GM19239 (cell line): ENCODE results near the gene TMEM74B.
"Not testable (repeated sequence)": the region's sequence is repeated elsewhere in the genome, so short reads cannot be mapped to it uniquely, and the experiment has no call there.

Source experiments
- DNase-seq: peaks from one replicate; pipeline ENCODE4 v3.0.0; 2011; ENCODE audit warnings: low spot score; ENCODE audit not compliant: insufficient read length
- FAIRE-seq: peaks from 2 replicates; lab custom pipeline; 2011; peaks lifted over from hg19 to GRCh38; lab: Jason Lieb, UNC

TMEM74B gene

DNA sequence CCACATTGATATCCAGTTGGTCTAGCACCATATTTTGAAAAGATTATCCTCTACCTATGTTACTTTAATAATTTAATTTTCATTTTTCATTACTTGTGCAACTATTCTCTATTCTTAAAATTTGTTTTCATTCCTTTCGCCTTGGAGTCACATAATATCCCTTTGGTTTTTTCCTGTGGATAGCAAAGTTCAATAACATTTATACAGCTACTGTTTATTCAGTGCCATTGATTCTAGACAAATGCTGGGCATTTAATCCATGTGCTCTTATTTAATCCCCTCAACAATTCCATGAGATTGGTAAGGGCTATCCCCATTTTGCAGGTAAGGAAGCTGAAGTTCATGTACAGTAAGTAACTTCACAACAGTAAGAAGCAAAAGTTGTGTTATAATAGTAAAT, 33.8 kb downstream of the TMEM74B start:
- no peak for FAIRE-seq

DNA sequence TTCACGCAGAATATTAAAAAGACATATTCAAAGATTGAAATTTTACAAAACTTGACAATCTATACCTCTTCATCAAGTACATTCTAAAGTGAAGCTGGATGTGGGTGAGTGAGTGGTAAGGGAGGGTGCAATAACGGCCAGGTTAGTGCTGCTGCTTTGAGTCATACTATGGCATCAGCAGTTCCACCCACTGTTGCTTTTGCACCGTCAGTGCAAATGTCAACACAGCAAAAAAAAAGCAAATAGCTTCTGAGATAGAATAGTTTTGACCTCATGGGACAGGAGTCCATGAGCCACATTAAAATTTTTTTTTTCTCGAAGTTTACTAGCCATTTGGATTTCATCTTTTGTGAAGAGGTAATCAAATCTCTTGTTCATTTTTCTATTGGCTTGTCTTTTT, 34.6 kb downstream of the TMEM74B start:
- no peak for DNase-seq
- FAIRE-seq = no peak

More for the DNA sequence above, 33.8 kb downstream of the TMEM74B start:
- DNase-seq = no peak

- not testable (repeated sequence) for DNase-seq, FAIRE-seq
These were observed 35.0 kb downstream of the TMEM74B start for GRCh38 chr20:1149812-1150211.

GRCh38 chr20:1146957-1147356, 37.8 kb downstream of the TMEM74B start:
- DNase-seq (no peak), FAIRE-seq (no peak)

GRCh38 chr20:1144401-1145172, 40.2 kb downstream of the TMEM74B start:
- no peak for FAIRE-seq

DNA sequence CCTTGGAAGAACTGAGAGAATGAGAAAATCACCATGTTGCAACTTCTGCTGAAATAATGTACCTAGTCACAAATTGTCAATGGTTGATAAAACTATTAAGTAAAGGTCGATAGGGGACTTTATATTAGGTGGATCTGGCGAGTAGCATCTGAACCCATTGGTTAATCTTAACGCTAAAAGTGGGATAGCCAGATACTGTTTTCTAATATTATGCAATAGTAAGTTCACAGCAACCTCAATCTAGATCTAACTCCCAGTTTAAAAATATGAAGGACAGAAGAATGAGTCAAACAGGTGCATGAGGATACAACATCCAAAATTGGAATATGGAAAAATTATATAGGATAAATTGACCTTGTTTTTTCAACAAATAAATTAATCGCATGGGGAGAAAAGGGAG, 47.5 kb downstream of the TMEM74B start:
- no peak for DNase-seq
- no peak for FAIRE-seq

More at GRCh38 chr20:1144401-1145172, 40.2 kb downstream of the TMEM74B start:
- DNase-seq = no peak

DNA sequence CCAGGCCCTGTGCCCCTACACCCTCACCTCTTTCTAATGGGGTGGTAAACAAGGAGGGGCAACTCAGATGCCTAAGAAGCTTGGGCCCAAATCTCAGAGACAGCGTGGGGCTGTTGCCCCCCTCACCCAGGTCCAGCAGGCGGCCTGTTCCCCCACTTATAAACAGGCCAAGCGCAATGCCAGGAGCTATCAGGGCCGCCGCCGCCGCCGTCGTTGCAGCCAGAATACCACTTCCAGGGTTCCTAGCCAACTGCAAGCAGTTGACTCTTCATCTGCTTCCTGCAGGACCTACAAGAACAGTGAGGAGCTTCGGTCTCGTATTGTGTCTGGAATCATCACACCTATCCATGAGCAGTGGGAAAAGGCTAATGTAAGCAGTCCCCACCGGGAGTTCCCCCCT, 49.9 kb downstream of the TMEM74B start:
- FAIRE-seq (no peak), DNase-seq (no peak)

GRCh38 chr20:1134355-1134754, 50.4 kb downstream of the TMEM74B start:
- DNase-seq = no peak
- no peak for FAIRE-seq

DNA sequence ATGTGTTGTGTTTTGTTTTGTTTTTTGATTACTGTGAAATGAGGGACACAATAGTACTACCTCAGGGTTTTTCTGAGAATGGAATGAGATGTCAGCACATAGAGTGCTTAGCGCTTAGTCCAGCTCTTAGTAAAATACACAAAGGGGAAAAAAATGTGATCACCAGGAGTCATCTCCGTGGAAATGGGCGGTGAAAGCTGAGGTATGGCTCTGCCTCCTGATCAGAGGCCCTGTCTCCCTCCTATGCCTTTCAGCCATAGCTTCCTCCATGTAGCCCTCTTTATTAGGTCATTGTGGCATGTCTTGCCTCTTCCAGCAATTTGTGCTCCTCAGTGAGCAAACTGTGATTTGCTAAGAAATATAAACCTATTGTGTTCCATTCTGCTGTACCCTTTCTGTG, 53.4 kb downstream of the TMEM74B start:
- no peak for DNase-seq
- FAIRE-seq = no peak

DNA sequence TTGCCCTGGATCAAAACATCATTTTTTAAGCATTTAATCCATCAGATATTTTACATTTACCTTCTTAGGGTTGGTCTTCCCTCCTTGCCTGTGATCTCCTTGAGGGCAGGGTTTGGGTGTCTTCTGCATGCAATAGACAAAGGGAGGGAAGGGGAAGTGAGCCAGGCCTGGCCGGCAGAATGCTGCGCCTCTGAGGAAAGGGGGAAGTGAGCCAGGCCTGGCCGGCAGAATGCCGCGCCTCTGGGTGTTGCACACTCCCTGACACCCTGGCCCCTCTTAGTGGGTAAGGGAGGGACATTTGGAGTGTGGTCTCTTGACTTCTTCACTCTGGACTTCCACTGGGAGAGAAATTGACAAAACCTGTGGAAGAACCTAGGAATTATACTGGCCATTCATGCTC, 53.9 kb downstream of the TMEM74B start:
- FAIRE-seq (no peak), DNase-seq (no peak)
